Activated CD8-positive, alpha-beta memory T cell treated with anti-CD3 and anti-CD28 coated beads, Interleukin-2, amount 10 ng/mL, durations not matched to agents 7 days and 5 days (primary cell): ENCODE results near the gene GATA2. TPM values are rescaled to one million over a fixed set of nuclear protein-coding genes. Genes with fewer than 3 reads are reported as not detected.

Experiments used
- ATAC-seq: fragments of 150-1000 bp; cut with Tn5 transposase; one replicate; pipeline ENCODE4 v1.10.0; 2021; ENCODE audit warnings: moderate library complexity
- CTCF ChIA-PET: fragments of 350-600 bp; sonication (Branson Sonifier 250); formaldehyde crosslinking; loops from one replicate; lab custom pipeline; 2021; ENCODE audit warnings: antibody characterized with exemption; lab: Charles Lee
- DNase-seq: peaks from one replicate; pipeline ENCODE4 v3.0.0-alpha.2; 2020
- H3K27ac Mint-ChIP-seq: one replicate; pipeline ENCODE4 v1.8.0; 2021; ENCODE audit warnings: mild to moderate bottlenecking, mixed read lengths
- H3K27me3 Mint-ChIP-seq: one replicate; pipeline ENCODE4 v1.8.0; 2021; ENCODE audit warnings: mixed read lengths
- H3K36me3 Mint-ChIP-seq: one replicate; pipeline ENCODE4 v1.8.0; 2021; ENCODE audit warnings: mild to moderate bottlenecking, mixed read lengths
- H3K4me1 Mint-ChIP-seq: one replicate; pipeline ENCODE4 v1.8.0; 2021; ENCODE audit warnings: mixed read lengths
- H3K4me3 Mint-ChIP-seq: one replicate; pipeline ENCODE4 v1.8.0; 2021; ENCODE audit warnings: mild to moderate bottlenecking, moderate library complexity, mixed read lengths
- H3K9me3 Mint-ChIP-seq: one replicate; pipeline ENCODE4 v1.8.0; 2022; ENCODE audit warnings: low read depth, mixed read lengths
- total RNA-seq, 2 experiments: library from RNA; stranded (reverse); gene quantifications; one replicate each; pipeline ENCODE4 v1.2.3, GENCODE V29; 2021

Gene GATA2
- total RNA-seq, 2 experiments from 2014 or later, result 0.28 TPM; not detected in 1

DNA sequence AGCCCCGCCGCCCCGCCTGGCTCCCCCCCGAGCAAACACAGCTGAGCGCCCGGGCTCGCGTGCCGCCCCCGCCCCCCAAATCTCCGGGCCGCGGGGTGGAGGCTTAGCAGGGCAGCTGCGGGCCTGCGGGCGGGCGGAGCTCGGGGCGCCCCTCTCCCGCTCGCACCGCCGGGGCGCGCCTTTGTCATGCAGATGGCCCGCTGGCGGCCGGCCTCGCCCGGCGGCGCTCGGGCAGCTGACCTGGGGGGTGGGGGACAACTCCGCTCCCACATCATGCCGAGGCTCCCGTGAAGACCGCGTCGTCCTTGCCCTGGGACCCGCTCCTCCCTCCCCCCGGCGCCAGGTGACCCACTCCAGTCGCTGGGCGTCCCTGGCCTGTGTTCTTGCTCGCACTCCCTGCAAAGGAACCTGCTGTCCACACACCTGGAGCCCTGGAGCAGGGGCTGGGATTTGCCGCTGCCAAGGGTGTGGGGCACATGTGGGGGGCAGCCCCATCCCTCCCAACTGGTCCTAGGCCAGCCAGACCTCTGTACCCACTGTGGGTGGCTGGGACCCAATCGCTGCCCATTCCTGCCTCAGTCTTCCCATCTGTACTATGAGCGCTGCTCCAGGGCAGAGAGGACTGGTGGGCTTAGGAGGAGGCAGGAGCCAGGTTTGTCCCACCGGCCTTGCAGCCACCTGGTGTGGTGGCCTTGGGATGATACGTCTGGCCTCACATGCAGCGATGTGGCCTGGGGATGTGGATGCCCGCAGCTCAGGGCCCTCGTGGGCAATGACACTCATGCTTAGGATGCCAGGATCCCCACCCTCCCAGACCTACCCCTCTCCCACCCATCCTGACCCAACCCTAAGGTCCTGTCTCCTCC is 59.8 kb downstream of the GATA2 start:
- Mint-ChIP-seq H3K27ac (no peak overlapping the region), H3K36me3 (no peaks in the 10 kb centered on the region), H3K4me3 (no peak overlapping the region), H3K4me1 (no peaks in the 10 kb centered on the region), H3K27me3 (peaks cover 49% of the 10 kb centered on the region), H3K9me3 (no peaks in the 10 kb centered on the region)
- ATAC-seq (no peak), DNase-seq (no peak)
- CTCF ChIA-PET, result no interaction called here

DNA sequence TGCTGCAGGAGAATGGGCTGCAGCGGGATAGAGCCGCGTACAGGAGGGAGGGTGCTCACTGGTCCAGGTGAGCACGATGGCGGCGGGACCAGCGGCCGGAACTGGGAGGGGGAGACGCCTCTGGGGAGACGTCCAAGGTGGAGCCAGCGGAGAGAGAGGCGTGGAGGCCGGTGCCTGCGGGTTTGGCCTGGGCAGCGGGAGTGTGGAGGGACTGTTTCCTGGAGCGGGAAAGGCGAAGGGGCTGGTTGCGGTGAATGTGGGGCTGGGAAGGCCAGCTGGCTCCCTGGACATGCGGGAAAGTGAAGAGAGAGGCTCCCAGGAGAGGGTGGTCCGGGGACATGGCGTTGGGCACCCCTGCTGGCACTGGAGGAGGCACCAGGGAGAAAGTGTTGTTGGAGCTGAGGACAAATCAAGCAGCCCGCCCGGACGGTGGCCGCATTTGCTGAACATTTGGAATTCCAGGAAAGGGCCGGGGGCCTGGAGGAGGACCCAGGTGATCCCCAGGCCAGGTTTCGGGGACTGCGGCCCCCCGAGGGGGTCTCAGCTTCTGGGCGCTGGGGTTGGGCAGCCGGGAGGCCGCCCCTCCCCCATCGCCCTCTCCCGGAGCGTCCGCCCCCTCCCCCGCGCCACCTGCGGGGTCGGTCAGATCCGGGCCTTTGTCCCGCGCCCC is 60.6 kb downstream of the GATA2 start:
- no peak for ATAC-seq
- CTCF ChIA-PET, result no interaction called here
- H3K4me3 Mint-ChIP-seq, result no peak overlapping the region
- H3K9me3 Mint-ChIP-seq, result no peaks in the 10 kb centered on the region
- peaks cover 49% of the 10 kb centered on the region for H3K27me3 Mint-ChIP-seq
- H3K36me3 Mint-ChIP-seq, result no peaks in the 10 kb centered on the region
- H3K27ac Mint-ChIP-seq, result no peak overlapping the region
- no peak for DNase-seq
- H3K4me1 Mint-ChIP-seq, result no peaks in the 10 kb centered on the region

DNA sequence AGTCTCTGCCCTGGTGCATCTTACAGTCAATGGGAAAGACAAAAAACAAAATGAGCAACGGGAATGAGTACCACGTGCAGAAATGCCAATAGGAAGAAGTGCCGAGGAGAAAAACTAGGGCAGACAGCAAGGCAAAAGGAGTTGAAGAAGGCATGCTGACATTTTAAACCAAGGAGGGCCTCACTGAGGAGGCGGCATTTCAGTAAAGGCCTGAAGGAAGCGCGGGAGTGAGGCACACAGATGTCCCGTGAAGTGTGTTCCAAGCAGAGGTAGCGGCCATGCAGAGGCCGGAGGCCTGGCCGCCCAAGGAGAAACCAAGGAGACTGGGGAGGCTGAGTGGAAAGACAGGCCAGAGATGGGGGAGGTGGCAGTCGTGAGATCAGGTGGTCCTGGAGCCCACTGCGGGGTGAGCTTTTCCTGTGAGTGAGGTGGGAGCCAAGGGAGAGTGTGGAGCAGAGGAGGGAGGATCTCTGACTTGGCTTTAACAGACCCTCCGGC is 61.1 kb downstream of the GATA2 start:
- Mint-ChIP-seq H3K4me1 (peaks cover 2% of the 10 kb centered on the region), H3K36me3 (no peaks in the 10 kb centered on the region), H3K27ac (no peak overlapping the region), H3K27me3 (peaks cover 49% of the 10 kb centered on the region), H3K4me3 (no peak overlapping the region), H3K9me3 (no peaks in the 10 kb centered on the region)
- no peak for DNase-seq
- ATAC-seq, result no peak
- CTCF ChIA-PET, result no interaction called here

DNA sequence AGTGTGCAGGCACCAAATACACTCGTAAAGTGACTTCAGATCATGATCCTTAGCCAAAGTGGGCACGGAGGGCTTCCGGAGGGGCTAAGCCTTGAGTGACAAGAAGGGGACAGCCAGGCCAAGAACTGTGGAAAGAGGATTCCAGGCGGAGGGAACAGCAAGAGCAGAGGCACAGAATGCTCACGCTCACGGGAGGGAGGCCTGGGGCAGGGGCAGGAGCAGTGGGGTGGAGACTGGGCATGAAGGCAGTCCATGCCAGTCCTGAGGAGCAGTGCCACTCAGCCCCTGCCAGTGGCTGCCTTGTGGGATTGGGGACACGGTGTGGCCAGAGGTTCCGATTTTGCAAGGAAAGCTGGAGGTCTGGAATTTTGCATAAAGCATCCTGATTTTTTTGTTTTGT is 62.3 kb downstream of the GATA2 start:
- no peak overlapping the region for H3K4me3 Mint-ChIP-seq
- no peak for ATAC-seq
- no peak for DNase-seq
- H3K27ac Mint-ChIP-seq, result no peak overlapping the region
- CTCF ChIA-PET, result interaction anchor here (1.1 kb wide), 1 partner anchor 187 kb away, joined by 4 read pairs; no protein-coding TSS in a partner anchor
- no peaks in the 10 kb centered on the region for H3K36me3 Mint-ChIP-seq
- no peaks in the 10 kb centered on the region for H3K9me3 Mint-ChIP-seq
- H3K4me1 Mint-ChIP-seq, result peaks cover 2% of the 10 kb centered on the region
- peaks cover 41% of the 10 kb centered on the region for H3K27me3 Mint-ChIP-seq

DNA sequence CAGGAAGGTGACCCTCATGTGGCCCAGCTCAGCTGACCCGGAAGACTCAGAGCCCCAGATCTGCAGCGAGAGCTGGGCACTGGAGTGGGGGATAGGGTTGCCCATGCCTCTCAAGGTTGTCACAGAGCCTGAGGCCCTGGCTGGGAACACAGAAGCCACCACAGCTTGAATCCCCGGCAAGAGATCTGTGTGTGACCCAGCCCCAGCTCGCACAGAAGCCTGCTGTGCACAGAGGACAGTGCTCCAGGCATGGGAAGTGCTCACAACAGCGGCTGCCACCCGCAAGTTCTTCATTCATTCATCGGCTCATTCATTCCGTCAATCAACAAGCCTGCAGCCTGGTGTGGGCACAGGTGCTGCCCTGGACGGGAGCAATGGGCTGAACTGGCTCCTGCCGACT is 62.7 kb downstream of the GATA2 start:
- no peaks in the 10 kb centered on the region for H3K36me3 Mint-ChIP-seq
- H3K9me3 Mint-ChIP-seq, result no peaks in the 10 kb centered on the region
- CTCF ChIA-PET, result interaction anchor here (1.1 kb wide), 1 partner anchor 187 kb away, joined by 4 read pairs; no protein-coding TSS in a partner anchor
- DNase-seq, result no peak
- H3K27ac Mint-ChIP-seq, result no peak overlapping the region
- no peak overlapping the region for H3K4me3 Mint-ChIP-seq
- no peak for ATAC-seq
- peaks cover 2% of the 10 kb centered on the region for H3K4me1 Mint-ChIP-seq
- peaks cover 41% of the 10 kb centered on the region for H3K27me3 Mint-ChIP-seq

DNA sequence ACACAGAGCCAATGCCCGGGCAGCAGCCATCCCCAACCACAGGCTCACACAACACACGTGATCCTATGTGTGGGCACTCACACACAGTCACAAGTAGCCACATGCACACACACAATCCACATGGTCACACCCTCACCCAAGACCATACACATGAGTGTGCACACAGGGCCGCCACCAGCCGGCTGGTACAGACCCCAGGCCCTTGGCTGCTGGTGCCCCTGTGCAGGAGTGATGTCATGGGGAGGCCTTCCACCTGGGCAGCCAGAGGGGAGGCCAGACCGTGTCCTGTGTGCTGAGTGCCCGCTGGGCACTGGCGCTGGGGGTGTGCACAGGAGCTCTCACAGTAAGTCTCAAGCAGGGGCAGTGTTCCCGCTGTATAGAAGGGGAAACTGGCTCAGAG is 63.2 kb downstream of the GATA2 start:
- CTCF ChIA-PET, result no interaction called here
- H3K36me3 Mint-ChIP-seq, result no peaks in the 10 kb centered on the region
- H3K27ac Mint-ChIP-seq, result no peak overlapping the region
- DNase-seq, result no peak
- H3K9me3 Mint-ChIP-seq, result no peaks in the 10 kb centered on the region
- H3K27me3 Mint-ChIP-seq, result peaks cover 39% of the 10 kb centered on the region
- no peak for ATAC-seq
- H3K4me3 Mint-ChIP-seq, result no peak overlapping the region
- H3K4me1 Mint-ChIP-seq, result peaks cover 2% of the 10 kb centered on the region

Other genes with a start within 250 kb of the GATA2 start
- not detected for gene DNAJB8, start 26.3 kb downstream of the GATA2 start, total RNA-seq
- gene RPN1, start 157.6 kb upstream of the GATA2 start, total RNA-seq, result 100 to 1,000 TPM; 151 to 175 TPM
- 100 to 1,000 TPM; 184 to 238 TPM for gene RAB7A, start 233.0 kb upstream of the GATA2 start, total RNA-seq